Measurements from ENCODE around the gene IFT20. TPM values are rescaled to one million over a fixed set of nuclear protein-coding genes. Genes with fewer than 3 reads are reported as not detected.
A peak's percentile ranks its signal among the peaks of the same experiment; 100 is the strongest.

IFT20 gene
- total RNA-seq, 2 donors from 2014 or later = 17.5 to 21.3 TPM

DNA sequence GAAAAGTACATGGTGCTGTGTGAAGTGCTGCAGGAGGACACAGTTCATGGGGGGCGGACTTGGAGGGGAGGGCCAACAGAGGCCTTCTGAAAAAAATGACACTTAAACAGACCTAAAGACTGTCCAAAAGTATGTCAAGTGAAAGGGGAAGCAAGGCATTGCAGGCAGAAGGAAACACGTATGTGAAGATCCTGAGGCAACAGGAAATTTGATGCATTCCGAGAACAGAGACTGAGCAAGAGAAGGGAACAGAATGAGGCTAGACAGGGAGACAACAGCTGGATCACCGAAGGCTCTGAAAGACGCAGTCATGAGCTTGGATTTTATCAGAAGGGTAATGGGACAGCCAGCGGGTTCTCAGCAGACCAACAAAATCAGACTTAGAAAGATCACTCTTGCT is 1.1 kb downstream of the IFT20 start:
- H3K4me3 Mint-ChIP-seq = peak overlapping the region; percentile 93
- no peaks in the 10 kb centered on the region for H3K27me3 Mint-ChIP-seq
- no peaks in the 10 kb centered on the region for H3K9me3 Mint-ChIP-seq
- peaks cover 30% of the 10 kb centered on the region for H3K4me1 Mint-ChIP-seq
- H3K36me3 Mint-ChIP-seq (ENCODE audit: low read depth) = peaks cover 24% of the 10 kb centered on the region
- peak overlapping the region; percentile 96 for H3K27ac Mint-ChIP-seq
- no peak for ATAC-seq (replicated peaks)

GRCh38 chr17:28333083-28333746 is 2.1 kb downstream of the IFT20 start:
- H3K36me3 Mint-ChIP-seq (ENCODE audit: low read depth) = peaks cover 34% of the 10 kb centered on the region

DNA sequence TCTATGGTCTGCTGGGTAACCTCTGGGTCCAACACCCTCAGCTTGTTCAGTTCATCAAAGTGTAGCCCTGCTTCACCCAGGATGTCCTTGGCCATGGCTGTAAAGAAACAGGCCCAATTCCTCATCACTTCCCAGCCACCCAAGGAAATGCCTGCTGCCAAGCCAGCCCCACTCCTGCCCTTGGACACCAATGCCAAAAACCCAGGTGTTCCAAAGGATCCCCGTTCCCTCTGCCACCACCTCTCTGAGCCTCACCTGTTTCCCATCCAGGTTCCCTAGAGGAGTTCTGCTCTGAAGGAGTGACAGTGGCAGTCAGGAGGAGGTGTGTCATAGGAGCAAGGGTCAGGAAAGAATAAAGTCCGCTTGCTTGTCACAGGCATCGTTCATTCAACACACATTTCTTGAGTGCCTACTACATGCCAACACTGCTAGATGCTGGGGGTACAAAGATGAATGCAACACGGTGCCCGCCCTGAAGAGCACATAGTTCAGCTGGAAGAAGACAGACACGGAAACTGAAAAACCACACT is 3.3 kb downstream of the IFT20 start:
- H3K4me1 Mint-ChIP-seq = peaks cover 31% of the 10 kb centered on the region
- H3K27me3 Mint-ChIP-seq = no peaks in the 10 kb centered on the region
- peak overlapping the region; percentile 40 for H3K27ac Mint-ChIP-seq
- no peak for ATAC-seq (replicated peaks)
- peaks cover 46% of the 10 kb centered on the region for H3K36me3 Mint-ChIP-seq (ENCODE audit: low read depth)
- H3K4me3 Mint-ChIP-seq = no peak overlapping the region
- no peaks in the 10 kb centered on the region for H3K9me3 Mint-ChIP-seq

More at GRCh38 chr17:28333083-28333746, 2.1 kb downstream of the IFT20 start:
- Mint-ChIP-seq H3K27ac (no peak overlapping the region), H3K4me1 (peaks cover 30% of the 10 kb centered on the region), H3K4me3 (peak overlapping the region; percentile 93), H3K27me3 (no peaks in the 10 kb centered on the region), H3K9me3 (no peaks in the 10 kb centered on the region)
- ATAC-seq (replicated peaks) = no peak

DNA sequence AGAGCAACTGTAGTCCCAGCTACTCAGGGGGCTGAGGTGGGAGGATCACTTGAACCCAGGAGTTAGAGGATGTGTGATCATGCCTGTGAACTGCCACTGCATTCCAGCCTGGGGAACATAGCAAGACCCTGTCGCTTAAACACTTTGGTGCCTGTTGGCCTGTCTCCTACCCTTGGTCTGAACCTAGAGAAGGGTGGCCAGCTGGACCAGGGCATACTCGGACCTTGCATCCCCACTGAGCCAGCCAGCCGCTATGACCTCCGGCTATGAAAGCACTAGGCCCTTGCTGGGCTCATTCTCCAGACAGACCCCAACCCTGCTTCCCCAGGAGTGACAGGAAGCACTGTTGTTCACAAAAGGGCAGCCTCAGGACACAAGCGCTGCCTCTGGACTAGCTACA is 4.6 kb downstream of the IFT20 start:
- no peak overlapping the region for H3K27ac Mint-ChIP-seq
- no peak overlapping the region for H3K4me3 Mint-ChIP-seq
- no peak for ATAC-seq (replicated peaks)
- peaks cover 32% of the 10 kb centered on the region for H3K4me1 Mint-ChIP-seq
- H3K9me3 Mint-ChIP-seq = no peaks in the 10 kb centered on the region
- no peaks in the 10 kb centered on the region for H3K27me3 Mint-ChIP-seq
- peaks cover 59% of the 10 kb centered on the region for H3K36me3 Mint-ChIP-seq (ENCODE audit: low read depth)

- peaks cover 64% of the 10 kb centered on the region for H3K36me3 Mint-ChIP-seq (ENCODE audit: low read depth)
Observed at GRCh38 chr17:28328325-28328724, 6.9 kb downstream of the IFT20 start.

GRCh38 chr17:28327709-28328108 is 7.6 kb downstream of the IFT20 start:
- no peak for ATAC-seq (replicated peaks)
- Mint-ChIP-seq H3K4me1 (peaks cover 20% of the 10 kb centered on the region), H3K9me3 (no peaks in the 10 kb centered on the region), H3K27ac (peak overlapping the region; percentile 88), H3K4me3 (peak overlapping the region; percentile 60), H3K27me3 (no peaks in the 10 kb centered on the region), H3K36me3 (ENCODE audit: low read depth) (peaks cover 64% of the 10 kb centered on the region)

More at GRCh38 chr17:28328325-28328724, 6.9 kb downstream of the IFT20 start:
- ATAC-seq (replicated peaks) = no peak
- Mint-ChIP-seq H3K27ac (peak overlapping the region; percentile 88), H3K4me1 (peaks cover 20% of the 10 kb centered on the region), H3K4me3 (no peak overlapping the region), H3K9me3 (no peaks in the 10 kb centered on the region), H3K27me3 (no peaks in the 10 kb centered on the region)

- Mint-ChIP-seq H3K9me3 (no peaks in the 10 kb centered on the region), H3K27ac (peak overlapping the region; percentile 88), H3K4me1 (peaks cover 16% of the 10 kb centered on the region), H3K4me3 (peak overlapping the region; percentile 60), H3K36me3 (ENCODE audit: low read depth) (peaks cover 66% of the 10 kb centered on the region), H3K27me3 (no peaks in the 10 kb centered on the region)
- ATAC-seq (replicated peaks) = peak; percentile 100
Observed at GRCh38 chr17:28327031-28327607, 8.2 kb downstream of the IFT20 start.

DNA sequence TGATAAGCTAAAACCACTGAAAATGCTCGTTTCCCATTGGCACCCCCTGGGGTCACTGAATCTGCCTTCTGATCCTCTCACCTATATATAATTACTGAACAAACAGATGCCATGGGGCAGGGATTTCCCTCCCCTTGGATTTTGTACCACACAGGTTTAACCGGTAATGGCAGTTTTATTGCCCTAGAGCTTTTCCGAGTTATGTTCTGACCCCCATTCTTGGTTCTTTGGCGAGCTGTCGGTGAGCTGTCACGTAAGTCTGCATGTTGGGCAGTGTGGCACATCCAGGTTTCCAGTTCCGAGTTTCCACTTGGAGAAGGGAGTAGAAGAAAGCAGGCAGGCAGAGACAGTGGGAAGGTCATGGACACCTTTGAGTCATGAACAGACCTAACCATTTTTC is 9.2 kb downstream of the IFT20 start:
- Mint-ChIP-seq H3K27me3 (no peaks in the 10 kb centered on the region), H3K27ac (peak overlapping the region; percentile 88), H3K36me3 (ENCODE audit: low read depth) (peaks cover 63% of the 10 kb centered on the region), H3K4me1 (peaks cover 18% of the 10 kb centered on the region), H3K9me3 (no peaks in the 10 kb centered on the region), H3K4me3 (no peak overlapping the region)
- no peak for ATAC-seq (replicated peaks)

- peaks cover 27% of the 10 kb centered on the region for H3K4me1 Mint-ChIP-seq
- H3K27ac Mint-ChIP-seq = no peak overlapping the region
- H3K36me3 Mint-ChIP-seq (ENCODE audit: low read depth) = peaks cover 69% of the 10 kb centered on the region
- H3K27me3 Mint-ChIP-seq = no peaks in the 10 kb centered on the region
- no peak for ATAC-seq (replicated peaks)
- no peaks in the 10 kb centered on the region for H3K9me3 Mint-ChIP-seq
- no peak overlapping the region for H3K4me3 Mint-ChIP-seq
Observed at GRCh38 chr17:28325211-28325610, 10.1 kb downstream of the IFT20 start.

DNA sequence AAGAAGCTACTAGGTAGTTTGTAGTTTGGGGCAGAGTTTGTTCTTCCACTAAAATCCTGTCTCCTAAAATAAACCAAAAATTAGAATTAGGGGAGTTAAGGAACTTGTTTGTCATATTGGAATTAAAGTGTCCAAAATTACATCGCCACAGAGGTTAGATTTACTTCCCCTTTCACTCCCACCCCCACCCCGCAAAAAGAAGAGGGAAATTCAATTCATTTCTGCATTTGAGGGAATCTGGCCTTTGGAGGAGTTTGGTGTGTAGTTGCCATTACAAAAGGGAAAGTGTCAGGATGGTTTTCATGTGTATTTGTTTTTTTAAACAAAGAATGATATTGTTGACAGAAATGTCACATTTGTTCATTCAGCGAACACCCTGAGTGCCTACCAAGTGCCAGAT is 10.5 kb downstream of the IFT20 start:
- H3K27ac Mint-ChIP-seq = no peak overlapping the region
- H3K9me3 Mint-ChIP-seq = no peaks in the 10 kb centered on the region
- no peaks in the 10 kb centered on the region for H3K27me3 Mint-ChIP-seq
- no peak overlapping the region for H3K4me3 Mint-ChIP-seq
- H3K36me3 Mint-ChIP-seq (ENCODE audit: low read depth) = peaks cover 73% of the 10 kb centered on the region
- peaks cover 31% of the 10 kb centered on the region for H3K4me1 Mint-ChIP-seq
- no peak for ATAC-seq (replicated peaks)

- no peak overlapping the region for H3K27ac Mint-ChIP-seq
- H3K36me3 Mint-ChIP-seq (ENCODE audit: low read depth) = peaks cover 69% of the 10 kb centered on the region
- H3K27me3 Mint-ChIP-seq = no peaks in the 10 kb centered on the region
- no peak overlapping the region for H3K4me3 Mint-ChIP-seq
- ATAC-seq (replicated peaks) = no peak
- H3K9me3 Mint-ChIP-seq = no peaks in the 10 kb centered on the region
- H3K4me1 Mint-ChIP-seq = peaks cover 32% of the 10 kb centered on the region
Observed at GRCh38 chr17:28324267-28324745, 11.0 kb downstream of the IFT20 start.

DNA sequence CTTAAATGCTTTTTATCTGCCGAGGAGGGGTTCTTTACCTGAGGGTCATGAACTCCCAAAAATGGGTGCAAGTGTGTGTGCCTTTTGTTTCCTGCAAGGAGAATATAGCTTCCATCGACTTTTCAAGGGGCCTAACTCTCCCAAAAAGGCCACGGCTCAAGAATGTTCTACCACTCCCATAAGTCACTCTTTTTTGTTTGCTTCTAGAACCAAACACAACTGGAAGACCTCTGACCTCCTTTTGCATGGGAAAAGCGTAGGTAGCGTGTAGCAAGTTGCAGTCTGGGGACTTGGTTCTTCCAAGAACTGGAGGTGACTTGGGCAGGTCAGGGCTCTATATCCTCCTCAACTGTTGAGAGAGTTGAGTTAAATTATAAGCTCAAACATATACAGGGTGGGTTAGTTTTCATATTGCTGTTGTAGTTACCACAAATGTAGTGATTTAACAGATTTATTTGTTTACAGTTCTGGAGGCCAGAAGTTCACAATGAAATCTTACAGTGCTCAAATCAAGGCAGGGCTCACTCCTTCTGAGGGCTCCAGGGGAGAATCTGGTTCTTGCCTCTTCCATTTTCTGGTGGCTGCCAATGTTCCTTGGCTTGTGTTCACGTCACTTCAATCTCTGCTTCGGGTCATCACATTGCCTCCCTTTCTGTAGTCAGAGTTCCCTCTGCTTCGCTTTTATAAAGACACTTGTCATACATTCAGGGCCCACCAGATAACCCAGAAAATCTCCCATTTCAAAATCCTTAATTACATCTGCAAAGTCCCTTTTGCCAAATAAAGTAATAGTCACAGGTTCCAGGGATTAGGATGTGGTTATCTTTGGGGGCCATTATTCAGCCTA is 14.8 kb downstream of the IFT20 start:
- Mint-ChIP-seq H3K27ac (peak overlapping the region; percentile 79), H3K9me3 (no peaks in the 10 kb centered on the region), H3K4me3 (peak overlapping the region; percentile 89), H3K27me3 (no peaks in the 10 kb centered on the region), H3K36me3 (ENCODE audit: low read depth) (peaks cover 30% of the 10 kb centered on the region), H3K4me1 (peaks cover 24% of the 10 kb centered on the region)
- ATAC-seq (replicated peaks) = no peak

DNA sequence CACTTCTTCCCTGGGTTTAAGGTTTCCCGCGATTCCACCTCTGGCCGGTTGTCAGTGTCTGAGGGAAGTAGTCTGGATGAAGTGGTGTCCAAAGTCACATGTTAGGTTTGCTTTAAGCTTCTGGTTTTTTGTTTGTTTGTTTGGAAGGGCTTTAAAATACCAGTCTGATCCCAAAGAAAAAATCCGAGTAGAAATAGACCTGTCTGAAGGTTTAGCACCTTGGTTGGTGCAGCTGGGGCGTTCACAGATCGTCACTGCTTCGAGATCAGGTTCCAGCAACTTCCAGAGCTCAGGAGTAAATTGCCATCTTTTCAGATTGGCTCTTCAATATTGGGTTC is 15.7 kb downstream of the IFT20 start:
- no peak for ATAC-seq (replicated peaks)
- Mint-ChIP-seq H3K4me1 (peaks cover 24% of the 10 kb centered on the region), H3K27me3 (no peaks in the 10 kb centered on the region), H3K4me3 (peak overlapping the region; percentile 89), H3K9me3 (no peaks in the 10 kb centered on the region), H3K36me3 (ENCODE audit: low read depth) (peaks cover 24% of the 10 kb centered on the region), H3K27ac (peak overlapping the region; percentile 79)

GRCh38 chr17:28318759-28319597 is 16.3 kb downstream of the IFT20 start, which contains the start of gene TMEM97:
Gene TMEM97 (plus strand): TSS chr17:28319200. CDS start chr17:28319240, 40 bp downstream.
- Mint-ChIP-seq H3K9me3 (no peaks in the 10 kb centered on the region), H3K4me1 (peaks cover 24% of the 10 kb centered on the region), H3K4me3 (peak within 1 kb of the TSS; percentile 89)

More at GRCh38 chr17:28318759-28319597, 16.3 kb downstream of the IFT20 start, which contains the start of gene TMEM97:
- peak; percentile 99 for ATAC-seq (replicated peaks)
- H3K36me3 Mint-ChIP-seq (ENCODE audit: low read depth) = peaks cover 24% of the 10 kb centered on the region
- no peaks in the 10 kb centered on the region for H3K27me3 Mint-ChIP-seq
- peak within 1 kb of the TSS; percentile 79 for H3K27ac Mint-ChIP-seq

Data from activated T-helper 17 cell treated with anti-CD3 and anti-CD28 coated beads, Interleukin-2, amount 50 U/mL, for 72 hours (primary cell).